ENCODE data around the gene RND1.

DNA sequence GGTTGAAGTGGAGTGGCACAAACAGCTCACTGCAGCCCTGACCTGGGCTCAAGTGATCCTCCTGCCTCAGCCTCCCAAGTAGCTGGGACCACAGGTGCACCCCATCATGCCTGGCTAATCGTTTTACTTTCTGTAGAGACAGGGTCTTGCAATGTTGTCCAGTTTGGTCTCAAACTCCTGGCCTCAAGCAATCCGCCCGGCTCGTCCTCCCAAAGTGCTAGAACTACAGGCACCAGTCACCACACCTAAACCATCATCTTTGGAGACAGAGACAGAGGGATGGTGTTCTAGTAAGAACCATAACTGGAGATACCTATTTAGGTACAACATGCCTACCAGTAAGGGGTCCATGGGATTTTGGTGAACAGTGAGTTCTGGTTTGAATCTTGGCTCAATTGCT, 11.2 kb downstream of the RND1 start:
- TF ChIP-seq POLR2A (IDR thresholded peaks at IDR 0.05; ENCODE audit: low read depth, low read length) = no peak
- no peak for TF ChIP-seq POLR2AphosphoS5 (IDR thresholded peaks at IDR 0.05; ENCODE audit: low read depth, low read length)
- no peak for TF ChIP-seq TAF1 (IDR thresholded peaks at IDR 0.05; ENCODE audit: low read depth, low read length)

Data from GM12891 (cell line).